ENCODE data around the gene AASDHPPT. TPM values are rescaled to one million over a fixed set of nuclear protein-coding genes. Genes with fewer than 3 reads are reported as not detected.

The AASDHPPT gene
- total and polyA plus RNA-seq, 9 of the 15 experiments (the other 6 are each of a cell fraction or from before 2014, with no cell fraction given): 48.7 to 115 (median 69.0) TPM

- peak; percentile 80; the same call in 1 of the 2 replicates for TF ChIP-seq HMGXB4 (CRISPR knock-in tag; IDR thresholded peaks at IDR 0.05)
- no peak for TF ChIP-seq ILK (tag; IDR thresholded peaks at IDR 0.05; ENCODE audit: borderline replicate concordance, low read depth)
- peak; percentile 54 for TF ChIP-seq TAF9B (IDR thresholded peaks at IDR 0.05; ENCODE audit: partially characterized antibody)
- 0 out of 2 replicates have a peak, but pooled peaks have one; percentile 4 for TF ChIP-seq BHLHE40 (IDR thresholded peaks at IDR 0.05; ENCODE audit: low read length)
- no peak for TF ChIP-seq PBX2 (CRISPR knock-in tag; IDR thresholded peaks at IDR 0.05; ENCODE audit: low read depth)
- TF ChIP-seq PBX2 (tag; conservative IDR thresholded peaks at IDR 0.05; ENCODE audit: low read depth): peak; percentile 63; the same call in 1 of the 2 replicates
- 0 out of 2 replicates have a peak, but pooled peaks have one; percentile 37 for TF ChIP-seq KAT7 (CRISPR knock-in tag; IDR thresholded peaks at IDR 0.05; ENCODE audit: borderline replicate concordance)
- peak; percentile 10 to 15 for TF ChIP-seq E2F6 (IDR thresholded peaks at IDR 0.05; ENCODE audit: borderline replicate concordance in 1 of 2, extremely low read depth in 1 of 2, insufficient read depth in 1 of 2, insufficient read length in 1 of 2, low read depth in 1 of 2, low read length in 1 of 2, poor library complexity in 1 of 2, severe bottlenecking in 1 of 2)
- TF ChIP-seq EGR1 (conservative IDR thresholded peaks at IDR 0.05): 0 out of 2 replicates have a peak, but pooled peaks have one; percentile 1
- TF ChIP-seq ZKSCAN3 (CRISPR knock-in tag; IDR thresholded peaks at IDR 0.05): no peak
- TF ChIP-seq REST (IDR thresholded peaks at IDR 0.05; ENCODE audit: borderline replicate concordance): no peak
- 0 out of 2 replicates have a peak, but pooled peaks have one; percentile 27 for TF ChIP-seq REST (CRISPR knock-in tag; IDR thresholded peaks at IDR 0.05; ENCODE audit: low read depth)
These were observed at the start of gene AASDHPPT (continued) for GRCh38 chr11:106077609-106078455.

Measured in K562 (cell line).